Epidermal melanocyte (primary cell): ENCODE results near the gene ZNF697.

Experiments used
- DNase-seq: peaks from one replicate; pipeline ENCODE4 v3.0.0; 2011; ENCODE audit warnings: low spot score; ENCODE audit not compliant: insufficient read length

ZNF697 gene

DNA sequence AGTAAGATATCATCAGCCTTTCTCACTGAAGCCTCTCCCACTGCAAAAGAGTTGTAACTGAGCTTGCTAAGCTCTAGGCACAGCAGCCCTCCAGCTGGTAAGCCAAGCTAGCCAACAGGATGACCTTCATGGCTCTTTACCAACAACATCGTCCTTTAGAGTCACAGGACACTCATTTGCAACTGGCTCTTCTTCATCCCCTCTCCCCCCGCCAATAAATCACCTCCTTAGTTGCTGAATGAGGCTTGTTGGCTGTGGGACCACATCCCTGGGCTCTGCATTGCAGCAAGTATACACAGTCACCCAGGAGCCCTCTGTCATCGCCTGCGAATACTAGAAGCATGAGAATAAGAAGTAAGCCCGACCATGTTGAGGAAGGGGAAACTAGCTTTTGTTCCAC, 16.0 kb upstream of the ZNF697 start:
- DNase-seq, result no peak

DNA sequence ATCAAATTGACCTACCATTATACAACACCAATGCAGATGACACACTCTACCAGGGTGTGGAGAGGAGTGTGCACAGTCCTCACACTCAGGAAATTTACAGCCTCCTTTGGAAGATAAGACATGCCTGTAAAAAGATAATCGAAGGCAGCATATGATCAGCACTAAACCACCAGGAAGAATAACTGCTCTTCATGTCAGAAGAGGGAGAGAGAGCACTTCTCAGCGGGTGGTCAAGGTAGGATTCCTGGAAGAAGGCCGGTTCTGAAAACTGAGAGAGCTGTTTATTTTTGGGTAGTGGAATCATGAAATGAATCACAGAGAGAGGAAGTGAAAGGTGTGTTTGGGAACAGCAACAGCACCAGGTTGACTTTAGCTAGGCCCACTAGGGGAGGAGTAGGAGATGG, 14.0 kb upstream of the ZNF697 start:
- no peak for DNase-seq

DNA sequence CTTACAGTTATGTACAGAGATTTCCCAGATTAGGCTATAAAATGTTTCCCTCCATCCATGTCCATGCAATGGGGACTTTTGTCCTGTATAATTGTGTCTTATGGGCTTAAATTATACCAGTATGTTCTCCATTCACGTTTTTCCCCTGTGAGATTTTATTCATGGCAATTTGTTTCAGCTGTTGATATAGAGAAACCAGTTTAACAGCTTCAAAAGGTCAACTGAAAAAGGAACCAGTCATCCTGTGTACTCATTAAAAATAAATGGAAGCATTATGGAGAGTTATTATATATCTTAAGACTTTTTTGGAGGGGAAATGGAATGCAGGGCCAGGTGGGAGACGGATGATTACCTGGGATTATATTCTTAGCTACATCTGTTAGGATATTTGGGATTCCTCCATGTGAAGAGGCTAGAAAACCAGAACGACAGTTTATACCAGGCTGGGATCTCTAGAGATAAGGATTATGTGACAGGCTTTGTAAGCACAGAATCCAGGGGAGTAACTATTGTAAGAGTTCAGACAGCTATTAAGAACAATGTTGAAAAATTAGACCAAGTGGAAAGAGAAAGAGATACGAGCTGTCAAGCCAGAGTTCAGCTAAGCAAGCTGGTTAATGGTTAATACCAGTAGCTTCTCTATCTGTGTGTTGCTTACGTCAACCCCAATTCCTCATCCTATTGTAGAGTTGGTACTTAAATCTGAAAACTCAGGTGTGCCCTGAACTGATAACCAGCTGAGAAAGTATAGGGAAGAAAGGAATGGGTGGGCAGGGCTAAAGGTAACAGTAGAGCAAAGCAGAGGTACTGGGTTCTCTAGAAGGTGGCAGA, 12.4 kb upstream of the ZNF697 start:
- DNase-seq, result no peak

DNA sequence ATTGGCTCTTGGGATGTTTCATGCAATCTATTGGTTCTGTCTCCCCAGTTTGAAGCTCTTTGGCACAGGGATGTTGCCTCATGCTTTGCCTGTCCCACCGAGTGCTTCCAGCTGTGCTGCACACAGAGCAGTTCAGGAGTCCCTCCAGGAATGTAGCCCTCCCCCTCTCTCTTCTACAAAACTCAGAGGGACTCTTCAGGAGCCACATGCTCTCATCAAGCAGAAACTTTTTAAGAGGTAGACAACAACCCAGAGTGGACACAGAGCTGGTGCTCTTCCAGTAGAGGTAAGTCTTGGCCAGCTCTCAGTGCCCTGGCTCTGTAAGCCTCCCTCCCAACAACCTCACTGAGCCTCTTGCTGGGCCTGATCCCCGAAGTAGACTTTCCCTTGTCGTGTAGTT, 11.6 kb upstream of the ZNF697 start:
- DNase-seq, result no peak

DNA sequence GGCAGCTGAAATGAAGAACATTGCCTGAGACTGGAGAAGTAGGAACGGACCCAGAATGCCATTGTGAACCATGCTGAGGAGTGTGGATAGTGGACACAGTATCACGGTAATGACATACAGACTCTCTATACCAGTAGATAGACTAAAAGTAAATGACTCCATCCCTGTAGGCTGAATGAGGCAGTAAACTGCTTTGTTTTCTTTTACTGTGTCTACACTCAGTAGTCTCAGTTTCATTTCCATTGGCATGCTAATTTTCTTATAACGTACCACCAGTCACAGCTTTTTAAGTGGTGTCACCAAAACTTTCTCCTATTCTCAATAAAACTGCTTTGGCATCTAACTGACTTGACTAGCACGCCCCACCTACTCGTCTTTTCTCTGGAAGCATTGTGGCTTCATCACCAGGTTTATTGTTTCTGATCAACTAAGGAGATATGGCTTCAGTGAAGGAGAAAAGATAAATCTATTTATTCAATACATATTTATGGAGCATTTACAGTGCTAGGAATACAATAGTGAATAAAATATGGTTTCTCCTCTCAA, 8.4 kb upstream of the ZNF697 start:
- DNase-seq, result no peak

DNA sequence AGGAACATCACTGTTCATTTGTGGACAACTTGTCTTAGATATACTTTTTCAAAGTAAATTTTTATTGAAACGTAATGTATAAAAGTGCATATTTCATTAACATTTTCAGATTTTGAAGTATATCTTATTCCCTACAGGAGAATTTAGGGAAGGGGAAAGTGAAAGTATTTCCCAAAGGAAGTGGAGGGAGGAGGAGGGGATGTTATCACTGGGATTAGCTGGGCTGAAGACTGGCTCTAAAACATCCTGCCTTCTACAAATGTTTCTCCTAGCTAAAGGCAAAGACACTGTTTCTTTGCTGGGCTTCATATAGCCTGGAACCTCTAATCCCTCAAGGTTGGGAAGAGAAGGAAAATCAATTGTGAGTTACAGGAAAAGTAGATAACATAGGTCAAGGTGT, 7.1 kb upstream of the ZNF697 start:
- no peak for DNase-seq

DNA sequence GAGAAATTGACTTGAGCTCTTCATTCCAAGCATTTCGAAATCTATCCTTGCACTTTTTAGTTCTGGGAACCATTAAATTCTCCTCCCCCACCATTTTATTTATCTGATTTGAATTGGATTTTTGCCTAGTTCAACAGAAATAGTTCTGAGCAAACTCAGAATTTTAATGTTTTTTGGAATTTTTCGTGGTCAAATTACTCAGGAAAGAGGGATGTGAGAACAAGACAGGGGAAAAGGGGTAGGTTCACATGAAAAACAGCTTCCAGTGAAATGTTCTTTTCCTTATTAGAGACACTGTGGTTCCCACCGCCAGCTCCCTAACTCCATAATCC, 5.7 kb upstream of the ZNF697 start:
- no peak for DNase-seq

DNA sequence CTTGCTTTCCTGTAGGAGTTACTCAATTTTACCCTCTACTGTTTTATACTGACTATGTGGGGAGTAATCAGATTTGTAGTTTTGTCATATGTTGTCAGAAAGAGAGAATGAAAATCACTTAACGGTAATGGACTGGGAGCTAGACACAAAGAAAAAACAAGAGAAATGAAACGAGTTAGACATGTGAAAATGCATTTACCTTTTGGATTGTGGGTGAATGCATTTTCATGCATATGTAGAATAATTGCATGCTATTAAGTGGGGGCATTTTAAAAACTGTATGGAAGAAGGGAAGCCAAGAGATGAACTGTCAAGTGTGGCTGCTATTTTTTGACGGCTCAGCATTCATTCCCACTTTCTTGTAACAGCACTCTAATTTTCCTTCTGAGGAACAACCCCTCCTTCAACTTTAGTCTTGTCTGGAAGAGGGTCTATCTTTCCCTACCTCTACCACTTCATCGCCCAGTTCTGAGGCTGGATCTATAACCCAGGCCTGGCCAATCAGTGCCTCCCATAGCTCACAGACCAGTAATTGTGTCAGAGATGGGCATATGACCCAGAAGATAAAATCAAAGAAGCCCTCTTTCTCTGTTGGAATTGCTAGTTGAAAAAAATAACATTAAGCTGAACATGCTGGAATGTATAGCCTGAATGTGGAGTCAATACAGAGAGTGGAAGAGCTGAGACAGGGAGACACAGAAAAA, 5.2 kb upstream of the ZNF697 start:
- DNase-seq, result no peak

DNA sequence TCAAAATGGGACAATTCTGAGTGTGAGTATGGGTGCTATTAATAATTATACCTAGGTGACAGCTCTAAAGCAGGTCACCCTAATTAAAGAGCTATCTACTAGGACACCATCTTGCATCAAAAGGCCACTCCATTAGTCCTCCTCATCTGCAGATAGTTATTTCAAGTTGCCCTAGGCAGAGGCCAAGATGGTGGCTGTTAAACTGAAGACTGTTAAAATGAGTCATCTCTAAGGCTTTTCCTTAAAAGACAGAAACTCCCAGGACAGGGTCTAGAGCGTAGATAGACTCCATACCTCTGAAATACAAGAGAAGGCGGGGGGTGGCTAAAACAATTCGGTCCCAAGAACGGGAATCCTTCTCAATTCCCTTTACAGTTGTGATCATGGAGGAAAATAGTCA, 4.5 kb upstream of the ZNF697 start:
- no peak for DNase-seq

DNA sequence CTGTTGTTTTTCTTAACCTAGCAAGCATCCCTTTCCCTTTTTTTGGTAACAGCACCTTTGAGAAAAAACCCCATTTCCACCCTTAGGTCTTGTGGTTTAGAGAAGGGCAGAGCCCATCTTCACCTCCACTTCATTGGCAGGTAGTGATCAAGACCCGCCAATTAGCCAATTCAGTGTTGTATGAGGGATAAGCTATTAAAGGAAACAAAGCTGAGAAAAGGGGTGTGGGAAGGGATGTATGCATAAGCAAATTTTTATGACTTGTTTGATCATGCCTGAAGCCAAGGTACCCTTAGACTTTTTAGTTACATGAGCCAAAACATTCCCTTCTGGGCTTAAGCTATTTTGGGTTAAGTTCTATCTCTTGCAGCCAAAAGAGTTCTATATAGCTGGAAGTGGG, 3.6 kb upstream of the ZNF697 start:
- no peak for DNase-seq

DNA sequence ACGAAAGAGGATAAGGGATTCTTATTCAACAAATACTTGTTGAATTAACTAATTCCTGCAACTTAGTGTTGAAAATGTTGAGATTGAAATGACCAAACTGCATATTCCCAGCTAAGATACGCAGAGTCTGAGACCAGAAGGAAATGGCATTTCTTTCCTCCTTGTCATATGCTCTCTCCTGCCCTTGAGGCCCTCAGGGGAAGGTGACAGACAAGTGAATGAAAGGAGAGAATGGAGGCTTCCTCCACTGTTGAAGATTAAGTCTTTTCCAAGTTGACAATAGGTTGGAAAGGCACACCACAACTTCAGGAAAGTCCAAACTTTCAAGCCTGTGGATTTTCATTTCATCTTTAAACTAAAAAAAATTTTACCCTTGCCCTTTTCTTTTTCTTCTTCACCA, 3.1 kb upstream of the ZNF697 start:
- no peak for DNase-seq

DNA sequence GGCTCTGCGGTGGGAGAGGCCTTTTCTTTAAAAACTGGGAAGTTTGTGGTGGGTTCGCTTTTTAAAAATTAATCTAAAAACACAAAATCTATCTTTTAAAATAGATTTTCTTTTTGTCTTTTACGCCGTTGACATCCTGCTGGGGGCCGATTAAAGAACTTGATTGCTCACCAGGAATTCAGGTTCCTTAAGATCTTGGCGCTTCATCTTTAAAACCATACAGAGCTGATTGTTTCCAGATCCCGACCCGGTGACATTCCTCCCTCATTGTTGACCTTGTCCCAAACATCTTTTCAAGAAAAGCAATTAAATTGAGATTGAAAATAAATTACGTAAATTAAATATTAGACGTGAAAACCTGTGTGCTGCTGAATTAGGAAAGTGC, 546 bp upstream of the ZNF697 start:
- DNase-seq, result no peak

DNA sequence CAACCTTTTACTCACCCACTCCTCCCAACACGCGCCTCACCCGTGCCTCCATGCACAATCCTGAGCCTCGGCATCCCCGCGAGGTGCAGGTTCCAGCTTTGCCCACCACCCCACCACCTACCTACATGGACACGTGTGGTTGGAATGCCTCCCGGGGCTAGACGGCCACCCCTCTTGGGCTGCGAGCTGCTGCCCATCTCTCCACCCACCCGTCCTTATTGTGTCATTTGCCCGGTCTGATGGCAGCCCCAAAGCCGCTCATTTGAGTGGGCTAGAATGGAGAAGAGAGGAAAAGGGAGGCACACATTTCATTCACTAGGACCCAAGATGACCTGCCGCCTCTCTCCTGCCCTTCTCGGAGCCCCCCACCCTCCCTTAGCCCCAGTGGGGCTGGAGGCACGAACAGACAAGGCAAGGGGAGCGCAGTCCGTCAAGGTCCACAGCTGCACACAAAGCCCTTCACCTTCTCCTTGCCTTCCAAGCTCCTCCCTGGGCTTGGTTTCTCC, 785 bp downstream of the ZNF697 start:
- no peak for DNase-seq

DNA sequence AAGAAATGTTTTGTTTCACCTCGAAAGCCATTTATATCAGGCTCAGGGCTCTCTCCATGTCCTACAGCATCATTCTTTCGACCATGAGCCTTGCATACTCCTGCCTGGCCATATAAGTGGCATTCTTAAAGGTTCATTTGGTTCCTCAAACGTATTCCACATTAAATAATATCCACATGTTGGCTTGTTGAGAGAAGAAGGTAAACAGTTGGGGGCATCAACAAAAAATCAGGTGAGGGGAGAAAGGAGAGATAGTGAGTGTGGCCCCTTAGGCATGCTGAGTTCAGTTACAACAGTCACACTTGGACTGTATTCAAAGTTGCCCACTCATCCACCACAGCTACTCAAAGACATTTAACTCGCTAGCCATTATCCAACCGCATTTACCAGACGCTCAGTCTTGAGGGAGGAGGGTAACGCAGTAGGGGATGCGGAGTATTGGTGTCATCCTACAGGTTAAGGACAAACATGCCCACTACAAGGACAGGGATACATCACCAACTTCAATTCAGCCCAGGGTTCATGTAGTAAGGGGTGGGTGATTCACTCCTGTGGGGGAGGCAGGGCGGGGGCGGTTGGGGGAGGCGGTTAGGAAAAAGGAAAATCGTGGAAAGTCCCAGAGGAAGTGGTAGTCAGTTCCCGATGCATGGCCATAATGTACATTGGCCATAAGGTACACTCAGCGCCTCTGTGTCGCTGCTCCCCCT, 1.4 kb downstream of the ZNF697 start:
- DNase-seq, result no peak

DNA sequence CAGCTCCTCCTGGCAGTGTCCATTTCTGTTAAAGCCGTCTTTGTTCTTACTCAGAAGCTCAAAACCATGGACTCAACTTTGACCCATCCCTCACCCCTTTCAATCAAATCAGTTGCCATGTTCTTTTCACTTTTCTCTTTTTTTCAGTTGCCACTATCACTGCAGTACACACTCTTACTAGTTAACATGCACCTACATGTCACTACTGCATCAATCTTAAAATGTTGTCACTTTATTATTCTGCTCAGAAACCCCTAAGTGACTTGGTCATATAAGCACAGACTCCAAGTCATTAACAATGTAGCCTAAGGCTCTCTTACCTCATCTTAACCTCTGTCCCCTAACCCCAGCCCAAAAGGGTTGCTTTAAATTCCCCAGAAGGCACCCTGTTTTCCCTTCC, 9.0 kb downstream of the ZNF697 start:
- DNase-seq, result no peak

DNA sequence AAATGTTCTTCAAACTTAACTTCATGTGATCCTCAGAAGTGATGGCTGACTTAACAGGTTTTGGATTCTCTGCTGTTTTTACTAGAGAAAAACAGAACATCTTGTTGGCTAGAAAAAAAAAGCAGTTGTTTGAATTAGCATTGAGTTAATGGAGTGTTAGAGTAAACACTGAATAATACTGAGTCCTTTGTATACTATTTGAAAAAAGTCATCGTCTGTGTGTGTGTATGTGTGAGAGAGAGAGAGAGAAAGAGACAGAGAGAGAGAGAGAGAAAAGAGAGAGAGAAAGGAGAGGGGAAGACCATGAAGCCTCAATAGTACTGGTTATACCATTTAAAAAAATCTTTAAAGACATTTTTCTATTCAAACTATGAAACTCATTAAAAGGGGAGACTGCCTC, 10.4 kb downstream of the ZNF697 start:
- DNase-seq, result no peak

DNA sequence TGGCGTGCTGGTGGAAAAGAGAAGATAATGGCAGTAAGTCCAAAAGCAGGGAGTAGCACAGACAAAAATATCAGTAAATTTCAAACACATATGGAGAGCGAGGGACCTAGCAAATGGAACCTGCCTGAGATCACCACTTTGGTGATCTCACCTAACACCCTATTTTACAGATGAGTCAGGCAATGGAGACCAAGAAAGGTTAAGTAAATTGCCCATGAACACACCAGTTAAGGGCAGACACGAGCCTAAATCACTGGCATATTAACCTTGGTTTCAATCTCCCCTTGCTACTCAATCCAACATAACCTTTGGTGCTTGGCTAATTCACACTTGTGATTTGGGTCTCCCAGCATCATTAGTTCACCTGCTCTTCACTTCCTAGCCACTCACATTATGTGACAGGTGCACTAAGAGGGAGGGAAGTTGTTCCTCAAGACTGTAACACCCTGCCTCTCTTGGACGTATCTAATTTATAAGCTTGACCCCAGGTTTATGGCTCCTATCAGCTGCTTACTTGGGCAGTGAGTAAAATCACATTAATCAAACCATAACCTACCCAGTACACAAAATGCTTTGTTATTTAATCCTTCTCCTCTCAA, 11.5 kb downstream of the ZNF697 start:
- DNase-seq, result no peak

DNA sequence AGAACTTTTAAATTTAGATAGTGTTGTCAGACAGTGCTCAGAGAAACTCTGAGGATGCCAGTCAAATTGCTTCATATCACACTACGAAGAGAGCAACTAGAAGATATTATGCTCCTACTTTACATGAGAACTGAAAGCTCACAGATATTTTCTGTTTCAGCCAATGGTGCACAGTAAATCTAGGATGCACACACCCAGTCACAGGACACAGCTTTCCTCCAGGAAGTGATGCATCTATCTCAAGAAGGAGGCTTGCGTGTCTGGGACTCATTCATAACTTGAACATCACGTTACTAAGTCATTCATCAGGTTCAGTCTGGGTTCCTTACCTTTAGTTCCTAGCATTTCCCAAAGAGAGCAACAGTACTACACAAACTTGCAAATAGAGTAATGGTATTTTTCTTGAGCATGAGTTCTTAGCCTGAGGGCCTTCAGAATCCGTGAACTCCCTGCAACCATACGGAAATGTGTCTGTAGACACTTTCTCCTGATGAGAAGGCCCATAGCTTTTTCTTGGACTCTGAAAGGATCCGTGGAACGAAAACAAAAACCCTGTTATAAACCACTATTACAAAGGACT, 12.2 kb downstream of the ZNF697 start:
- DNase-seq, result no peak

DNA sequence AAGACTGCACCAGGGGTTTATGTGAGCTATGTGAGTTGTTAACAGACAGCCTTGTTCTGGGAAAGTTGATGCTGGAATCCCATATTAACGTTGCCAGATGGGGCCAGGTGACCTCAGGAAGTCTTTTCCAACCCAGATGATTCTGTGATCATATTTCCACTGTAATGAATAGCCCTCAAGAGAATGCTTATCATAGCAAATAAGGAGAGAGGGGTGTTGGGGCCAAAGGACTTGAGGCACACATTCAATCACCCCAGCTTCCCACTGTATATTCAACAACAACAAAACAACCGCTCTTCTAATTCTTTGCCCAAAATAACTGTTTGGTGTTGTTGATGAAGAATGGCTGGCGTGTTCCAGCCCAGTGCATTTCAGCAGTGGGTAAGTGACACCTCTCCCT, 14.1 kb downstream of the ZNF697 start:
- no peak for DNase-seq

DNA sequence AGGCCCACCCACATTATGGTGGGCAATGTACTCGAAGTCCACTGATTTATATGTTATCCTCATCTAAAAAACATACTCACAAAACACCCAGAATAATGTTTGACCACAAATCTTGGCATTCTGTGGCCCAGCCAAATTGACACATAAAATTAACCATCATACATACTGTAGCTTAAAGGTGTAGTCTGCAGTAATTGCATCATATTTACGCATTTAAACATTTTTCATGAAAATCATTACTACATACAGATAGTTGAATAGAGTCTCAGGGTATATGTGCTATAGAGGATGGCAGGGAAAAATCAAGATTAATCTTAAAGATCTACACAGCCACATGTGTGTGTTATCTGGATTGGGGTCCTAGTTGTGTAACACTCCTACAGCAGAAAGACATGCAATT, 14.5 kb downstream of the ZNF697 start:
- DNase-seq, result no peak

DNA sequence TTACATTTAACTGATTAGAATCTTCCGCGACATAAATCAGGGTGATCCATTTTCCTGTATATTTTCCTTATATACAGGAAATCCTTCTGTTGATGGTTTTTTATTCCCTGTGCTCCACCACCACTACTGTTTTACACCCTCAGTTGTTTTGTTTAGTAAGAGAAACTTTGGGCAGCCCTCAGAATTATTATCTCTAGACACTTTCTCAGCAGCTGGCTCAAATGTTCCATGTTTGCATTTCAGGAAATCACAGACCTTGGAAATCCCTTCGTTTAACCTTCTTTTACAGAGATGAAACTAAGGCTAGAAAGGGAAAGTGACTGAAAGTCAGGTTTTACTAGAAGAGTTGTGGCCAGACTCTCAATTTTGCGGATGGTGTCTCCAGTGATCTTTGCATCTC, 15.2 kb downstream of the ZNF697 start:
- no peak for DNase-seq
